HAP-1 (cell line): ENCODE data around the gene RPTOR.

Experiments
- DNase-seq, 2 experiments: peaks; one replicate each; pipeline ENCODE4 v3.0.0-alpha.2; 2016 to 2020; ENCODE audit warnings: low spot score in 2 of 2
- H3K27me3 ChIP-seq: fragments of 250-450 bp; sonication (Bioruptor Pico); 2 replicates; pipeline ENCODE4 v1.5.1; 2020; ENCODE audit warnings: low read depth, mild to moderate bottlenecking, moderate library complexity
- H3K36me3 ChIP-seq: fragments of 250-450 bp; sonication (Bioruptor Pico); replicated peaks from 2 replicates; pipeline ENCODE4 v1.5.1; 2020; ENCODE audit warnings: mild to moderate bottlenecking
- H3K4me1 ChIP-seq: fragments of 250-450 bp; sonication (Bioruptor Pico); 2 replicates; pipeline ENCODE4 v1.5.1; 2020; ENCODE audit warnings: mild to moderate bottlenecking
- H3K4me3 ChIP-seq: fragments of 250-450 bp; sonication (Bioruptor Pico); 2 replicates; pipeline ENCODE4 v1.5.1; 2020; ENCODE audit warnings: mild to moderate bottlenecking, moderate library complexity
- H3K9me3 ChIP-seq: fragments of 250-450 bp; sonication (Bioruptor Pico); 2 replicates; pipeline ENCODE4 v1.5.1; 2020; ENCODE audit warnings: mild to moderate bottlenecking, moderate library complexity
- in situ Hi-C: fragments of 300-500 bp; cut with MboI; formaldehyde crosslinking; loops from 3 replicates; pipeline ENCODE4 v1.14.3; 2020; ENCODE audit warnings: low sequenced_read_pairs, inconsistent platforms, mixed read lengths

RPTOR gene

GRCh38 chr17:80889231-80890195, 344.9 kb downstream of the RPTOR start:
- H3K4me1 ChIP-seq = no peaks in the 10 kb centered on the region
- DNase-seq = no peak
- peaks cover 16% of the 10 kb centered on the region for H3K36me3 ChIP-seq
- no peaks in the 10 kb centered on the region for H3K27me3 ChIP-seq
- H3K4me3 ChIP-seq = no peak overlapping the region
- in situ Hi-C loops = no loop called here
- no peaks in the 10 kb centered on the region for H3K9me3 ChIP-seq

GRCh38 chr17:80890196-80890920, 345.7 kb downstream of the RPTOR start:
- H3K27me3 ChIP-seq = no peaks in the 10 kb centered on the region
- no peaks in the 10 kb centered on the region for H3K4me1 ChIP-seq
- in situ Hi-C loops = no loop called here
- H3K9me3 ChIP-seq = no peaks in the 10 kb centered on the region
- H3K4me3 ChIP-seq = no peak overlapping the region
- peaks cover 10% of the 10 kb centered on the region for H3K36me3 ChIP-seq
- DNase-seq = no peak

- in situ Hi-C loops = no loop called here
- H3K9me3 ChIP-seq = no peaks in the 10 kb centered on the region
- no peaks in the 10 kb centered on the region for H3K27me3 ChIP-seq
- no peak overlapping the region for H3K4me3 ChIP-seq
- H3K36me3 ChIP-seq = peaks cover 15% of the 10 kb centered on the region
- no peaks in the 10 kb centered on the region for H3K4me1 ChIP-seq
- DNase-seq = no peak
These were observed 346.3 kb downstream of the RPTOR start for GRCh38 chr17:80890921-80891396.

- no peak for DNase-seq
- H3K4me3 ChIP-seq = no peak overlapping the region
These were observed 346.9 kb downstream of the RPTOR start for GRCh38 chr17:80891397-80892018.

GRCh38 chr17:80892019-80892855, 347.6 kb downstream of the RPTOR start:
- in situ Hi-C loops = no loop called here
- H3K27me3 ChIP-seq = no peaks in the 10 kb centered on the region
- H3K36me3 ChIP-seq = peaks cover 15% of the 10 kb centered on the region
- no peak for DNase-seq
- no peaks in the 10 kb centered on the region for H3K9me3 ChIP-seq
- H3K4me3 ChIP-seq = no peak overlapping the region
- no peaks in the 10 kb centered on the region for H3K4me1 ChIP-seq

More at GRCh38 chr17:80891397-80892018, 346.9 kb downstream of the RPTOR start:
- in situ Hi-C loops = no loop called here
- Histone ChIP-seq H3K4me1 (no peaks in the 10 kb centered on the region), H3K27me3 (no peaks in the 10 kb centered on the region), H3K9me3 (no peaks in the 10 kb centered on the region), H3K36me3 (peaks cover 15% of the 10 kb centered on the region)

GRCh38 chr17:80892900-80893603, 348.4 kb downstream of the RPTOR start:
- DNase-seq = no peak
- no peaks in the 10 kb centered on the region for H3K9me3 ChIP-seq
- 0 out of 2 replicates have a peak, but pooled peaks cover 1% of the 10 kb centered on the region for H3K4me1 ChIP-seq
- H3K4me3 ChIP-seq = no peak overlapping the region
- in situ Hi-C loops = no loop called here
- H3K27me3 ChIP-seq = no peaks in the 10 kb centered on the region
- H3K36me3 ChIP-seq = peaks cover 15% of the 10 kb centered on the region

- no peak for DNase-seq
- Histone ChIP-seq H3K4me3 (no peak overlapping the region), H3K9me3 (no peaks in the 10 kb centered on the region), H3K4me1 (0 out of 2 replicates have a peak, but pooled peaks cover 3% of the 10 kb centered on the region), H3K36me3 (peaks cover 15% of the 10 kb centered on the region), H3K27me3 (no peaks in the 10 kb centered on the region)
- in situ Hi-C loops = no loop called here
These were observed 349.2 kb downstream of the RPTOR start for GRCh38 chr17:80893604-80894438.

GRCh38 chr17:80894439-80894721, 349.7 kb downstream of the RPTOR start:
- no peaks in the 10 kb centered on the region for H3K27me3 ChIP-seq
- H3K9me3 ChIP-seq = no peaks in the 10 kb centered on the region
- H3K4me1 ChIP-seq = 0 out of 2 replicates have a peak, but pooled peaks cover 3% of the 10 kb centered on the region
- no peak overlapping the region for H3K4me3 ChIP-seq
- DNase-seq = no peak
- H3K36me3 ChIP-seq = peaks cover 16% of the 10 kb centered on the region
- in situ Hi-C loops = no loop called here

- H3K27me3 ChIP-seq = no peaks in the 10 kb centered on the region
- 0 out of 2 replicates have a peak, but pooled peaks cover 3% of the 10 kb centered on the region for H3K4me1 ChIP-seq
- in situ Hi-C loops = no loop called here
- no peak overlapping the region for H3K4me3 ChIP-seq
- no peak for DNase-seq
- H3K9me3 ChIP-seq = no peaks in the 10 kb centered on the region
- peaks cover 19% of the 10 kb centered on the region for H3K36me3 ChIP-seq
These were observed 350.1 kb downstream of the RPTOR start for GRCh38 chr17:80894726-80895125.

- peaks cover 19% of the 10 kb centered on the region for H3K36me3 ChIP-seq
- H3K27me3 ChIP-seq = no peaks in the 10 kb centered on the region
- H3K9me3 ChIP-seq = no peaks in the 10 kb centered on the region
- in situ Hi-C loops = no loop called here
- H3K4me1 ChIP-seq = 0 out of 2 replicates have a peak, but pooled peaks cover 3% of the 10 kb centered on the region
- no peak overlapping the region for H3K4me3 ChIP-seq
- DNase-seq = no peak
These were observed 350.7 kb downstream of the RPTOR start for GRCh38 chr17:80895366-80895765.

- H3K27me3 ChIP-seq = no peaks in the 10 kb centered on the region
- no peak overlapping the region for H3K4me3 ChIP-seq
- 0 out of 2 replicates have a peak, but pooled peaks cover 3% of the 10 kb centered on the region for H3K4me1 ChIP-seq
- H3K9me3 ChIP-seq = no peaks in the 10 kb centered on the region
- no peak for DNase-seq
- in situ Hi-C loops = no loop called here
- peaks cover 12% of the 10 kb centered on the region for H3K36me3 ChIP-seq
These were observed 354.1 kb downstream of the RPTOR start for GRCh38 chr17:80898716-80899115.
